ENCODE results near the gene ARHGAP40. TPM values are rescaled to one million over a fixed set of nuclear protein-coding genes. Genes with fewer than 3 reads are reported as not detected.

Gene ARHGAP40
- total and polyA plus RNA-seq, 2 of the 13 experiments (the other 11 are each of a cell fraction or from before 2014, with no cell fraction given), result 0.75 to 2.1 TPM

- TF ChIP-seq, protein P1, sequence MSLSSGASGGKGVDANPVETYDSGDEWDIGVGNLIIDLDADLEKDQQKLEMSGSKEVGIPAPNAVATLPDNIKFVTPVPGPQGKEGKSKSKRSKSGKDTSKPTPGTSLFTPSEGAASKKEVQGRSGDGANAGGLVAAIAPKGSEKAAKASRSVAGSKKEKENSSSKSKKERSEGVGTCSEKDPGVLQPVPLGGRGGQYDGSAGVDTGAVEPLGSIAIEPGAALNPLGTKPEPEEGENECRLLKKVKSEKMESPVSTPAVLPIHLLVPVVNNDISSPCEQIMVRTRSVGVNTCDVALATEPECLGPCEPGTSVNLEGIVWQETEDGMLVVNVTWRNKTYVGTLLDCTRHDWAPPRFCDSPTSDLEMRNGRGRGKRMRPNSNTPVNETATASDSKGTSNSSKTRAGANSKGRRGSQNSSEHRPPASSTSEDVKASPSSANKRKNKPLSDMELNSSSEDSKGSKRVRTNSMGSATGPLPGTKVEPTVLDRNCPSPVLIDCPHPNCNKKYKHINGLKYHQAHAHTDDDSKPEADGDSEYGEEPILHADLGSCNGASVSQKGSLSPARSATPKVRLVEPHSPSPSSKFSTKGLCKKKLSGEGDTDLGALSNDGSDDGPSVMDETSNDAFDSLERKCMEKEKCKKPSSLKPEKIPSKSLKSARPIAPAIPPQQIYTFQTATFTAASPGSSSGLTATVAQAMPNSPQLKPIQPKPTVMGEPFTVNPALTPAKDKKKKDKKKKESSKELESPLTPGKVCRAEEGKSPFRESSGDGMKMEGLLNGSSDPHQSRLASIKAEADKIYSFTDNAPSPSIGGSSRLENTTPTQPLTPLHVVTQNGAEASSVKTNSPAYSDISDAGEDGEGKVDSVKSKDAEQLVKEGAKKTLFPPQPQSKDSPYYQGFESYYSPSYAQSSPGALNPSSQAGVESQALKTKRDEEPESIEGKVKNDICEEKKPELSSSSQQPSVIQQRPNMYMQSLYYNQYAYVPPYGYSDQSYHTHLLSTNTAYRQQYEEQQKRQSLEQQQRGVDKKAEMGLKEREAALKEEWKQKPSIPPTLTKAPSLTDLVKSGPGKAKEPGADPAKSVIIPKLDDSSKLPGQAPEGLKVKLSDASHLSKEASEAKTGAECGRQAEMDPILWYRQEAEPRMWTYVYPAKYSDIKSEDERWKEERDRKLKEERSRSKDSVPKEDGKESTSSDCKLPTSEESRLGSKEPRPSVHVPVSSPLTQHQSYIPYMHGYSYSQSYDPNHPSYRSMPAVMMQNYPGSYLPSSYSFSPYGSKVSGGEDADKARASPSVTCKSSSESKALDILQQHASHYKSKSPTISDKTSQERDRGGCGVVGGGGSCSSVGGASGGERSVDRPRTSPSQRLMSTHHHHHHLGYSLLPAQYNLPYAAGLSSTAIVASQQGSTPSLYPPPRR (CRISPR knock-in tag; IDR thresholded peaks at IDR 0.05; ENCODE audit: borderline replicate concordance), result peak; percentile 97
- TF ChIP-seq TCF7 (IDR thresholded peaks at IDR 0.05; ENCODE audit: low read depth) (peak; percentile 94), PPARG (CRISPR knock-in tag; conservative IDR thresholded peaks at IDR 0.05) (peak; percentile 89), FOXK2 (IDR thresholded peaks at IDR 0.05) (peak; percentile 56; the same call in 1 of the 2 replicates), ZNF644 (CRISPR knock-in tag; IDR thresholded peaks at IDR 0.05; ENCODE audit: low read depth) (peak; percentile 76; the same call in 1 of the 2 replicates), KLF16 (CRISPR knock-in tag; IDR thresholded peaks at IDR 0.05) (peak in 1 of 2 experiments; percentile 90; a peak in 2 of 4 replicates), MTF1 (CRISPR knock-in tag; IDR thresholded peaks at IDR 0.05) (no peak), ZNF264 (CRISPR knock-in tag; IDR thresholded peaks at IDR 0.05) (peak; percentile 96), BCL3 (CRISPR knock-in tag; IDR thresholded peaks at IDR 0.05) (no peak), ZSCAN20 (CRISPR knock-in tag; IDR thresholded peaks at IDR 0.05; ENCODE audit: borderline replicate concordance) (no peak), BORCS8-MEF2B (CRISPR knock-in tag; IDR thresholded peaks at IDR 0.05) (no peak), ZNF124 (CRISPR knock-in tag; IDR thresholded peaks at IDR 0.05) (peak; percentile 67; the same call in 1 of the 2 replicates), HOXA7 (CRISPR knock-in tag; IDR thresholded peaks at IDR 0.05) (no peak), FOSL2 (CRISPR knock-in tag; IDR thresholded peaks at IDR 0.05) (peak; percentile 100), RXRB (CRISPR knock-in tag; IDR thresholded peaks at IDR 0.05; ENCODE audit: borderline replicate concordance) (peak; percentile 96), GATAD1 (CRISPR knock-in tag; IDR thresholded peaks at IDR 0.05) (peak; percentile 77), ZNF672 (CRISPR knock-in tag; IDR thresholded peaks at IDR 0.05) (no peak), HDAC1 (CRISPR knock-in tag; IDR thresholded peaks at IDR 0.05) (peak; percentile 90), ZNF781 (CRISPR knock-in tag; IDR thresholded peaks at IDR 0.05; ENCODE audit: borderline replicate concordance, not compliant biosample characterization) (peak; percentile 78), HMGXB4 (CRISPR knock-in tag; IDR thresholded peaks at IDR 0.05; ENCODE audit: borderline replicate concordance in 1 of 2, low read depth in 1 of 2) (peak in 1 of 2 experiments; percentile 84; a peak in 1 of 4 replicates)
Measured at GRCh38 chr20:38604873-38605303, 3.3 kb downstream of the ARHGAP40 start (continued).
